GM12801 (cell line): Measurements from ENCODE around the gene SCN3B.

Experiments used
- CTCF ChIP-seq: IDR thresholded peaks from one replicate; pipeline ENCODE4 v1.5.1; 2011; ENCODE audit warnings: control low read depth; ENCODE audit not compliant: insufficient read length; ENCODE audit errors: extremely low read depth

The SCN3B gene

GRCh38 chr11:123611698-123612097 lies 42.7 kb downstream of the SCN3B start:
- TF ChIP-seq CTCF: no peak

- TF ChIP-seq CTCF: no peak
Observed at GRCh38 chr11:123608945-123609344, 45.5 kb downstream of the SCN3B start.

- TF ChIP-seq CTCF: no peak
Observed at GRCh38 chr11:123608371-123608770, 46.1 kb downstream of the SCN3B start.

- no peak for TF ChIP-seq CTCF
Observed at GRCh38 chr11:123607781-123608180, 46.6 kb downstream of the SCN3B start.

GRCh38 chr11:123603666-123604065 lies 50.8 kb downstream of the SCN3B start:
- no peak for TF ChIP-seq CTCF

- no peak for TF ChIP-seq CTCF
Observed at GRCh38 chr11:123601743-123602142, 52.7 kb downstream of the SCN3B start.

GRCh38 chr11:123601136-123601535 lies 53.3 kb downstream of the SCN3B start:
- no peak for TF ChIP-seq CTCF

GRCh38 chr11:123597859-123598258 lies 56.6 kb downstream of the SCN3B start:
- TF ChIP-seq CTCF: no peak
